DMS53 treated with DMSO at 0.1 percent for 48 hours (cell line): ENCODE data around the gene ANKRD16.
"Not testable (repeated sequence)": the region's sequence is repeated elsewhere in the genome, so short reads cannot be mapped to it uniquely, and the experiment has no call there.

Experiments used
- DNase-seq: peaks from one replicate; lab custom pipeline; 2025; ENCODE audit not compliant: unreplicated experiment; lab: John Stamatoyannopoulos, UW

ANKRD16 gene

DNA sequence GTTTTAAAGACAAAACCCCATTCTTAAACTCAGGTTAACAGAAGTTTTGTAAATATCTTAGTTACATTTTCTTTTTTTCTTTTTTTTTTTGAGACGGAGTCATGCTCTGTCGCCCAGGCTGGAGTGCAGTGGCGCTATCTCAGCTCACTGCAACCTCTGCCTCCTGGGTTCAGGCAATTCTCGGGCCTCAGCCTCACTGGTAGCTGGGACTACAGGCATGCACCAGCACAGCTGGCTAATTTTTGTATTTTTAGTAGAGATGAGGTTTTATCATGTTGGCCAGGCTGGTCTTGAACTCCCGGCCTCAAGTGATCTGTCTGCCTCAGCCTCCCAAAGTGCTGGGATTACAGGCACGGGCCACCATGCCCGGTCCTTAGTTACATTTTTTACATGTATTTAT, 12.7 kb downstream of the ANKRD16 start:
- not testable (repeated sequence) for DNase-seq

DNA sequence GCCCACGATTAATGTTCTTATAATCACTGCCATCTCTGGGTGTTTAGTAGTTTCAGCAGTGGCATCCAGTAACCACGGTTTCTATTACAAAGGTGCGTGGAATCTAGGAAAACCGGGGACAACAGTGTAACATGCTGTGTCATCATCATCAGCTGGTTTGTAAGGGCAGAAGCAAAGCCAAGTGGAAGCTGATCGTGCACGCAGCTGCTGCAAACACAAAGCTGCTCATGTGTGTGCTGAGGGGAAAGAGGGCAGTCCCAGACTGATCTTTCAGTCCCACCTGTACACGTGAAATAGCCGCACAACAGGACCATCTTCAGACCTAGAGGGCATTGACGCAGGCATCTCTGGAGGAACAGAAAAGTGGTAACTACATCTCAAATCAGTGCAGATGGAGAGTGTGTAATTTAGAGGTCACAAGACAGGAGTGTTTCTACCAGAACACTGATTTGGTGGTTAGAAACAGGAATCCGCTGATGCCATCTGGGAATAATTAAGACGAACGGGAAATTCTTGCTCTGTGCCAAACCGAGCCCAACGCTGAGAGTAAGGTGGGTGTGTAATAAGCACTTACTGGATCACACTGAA, 13.4 kb downstream of the ANKRD16 start:
- DNase-seq, result no peak

DNA sequence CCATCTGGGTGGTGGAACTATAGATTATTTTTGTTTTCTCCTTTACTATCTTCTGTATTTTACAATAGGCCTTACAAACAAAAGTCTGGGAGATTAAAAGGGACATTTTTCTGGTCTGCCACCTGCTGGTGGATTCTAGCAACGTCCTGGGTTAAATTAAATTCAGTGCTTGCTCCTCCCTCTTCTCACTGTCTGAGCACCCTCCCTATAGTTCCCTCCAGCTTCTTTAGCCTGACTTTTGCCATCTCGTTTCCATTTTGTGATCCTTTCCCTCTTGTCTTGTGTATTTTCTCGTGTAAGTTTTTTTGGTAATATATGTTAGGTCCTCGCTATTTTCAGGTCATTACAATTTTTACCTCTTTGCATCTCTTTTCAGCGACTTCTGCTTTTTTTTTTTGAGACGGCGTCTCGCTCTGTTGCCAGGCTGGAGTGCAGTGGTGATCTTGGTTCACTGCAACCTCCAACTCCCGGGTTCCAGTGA, 16.1 kb downstream of the ANKRD16 start:
- peak; percentile 69 for DNase-seq

DNA sequence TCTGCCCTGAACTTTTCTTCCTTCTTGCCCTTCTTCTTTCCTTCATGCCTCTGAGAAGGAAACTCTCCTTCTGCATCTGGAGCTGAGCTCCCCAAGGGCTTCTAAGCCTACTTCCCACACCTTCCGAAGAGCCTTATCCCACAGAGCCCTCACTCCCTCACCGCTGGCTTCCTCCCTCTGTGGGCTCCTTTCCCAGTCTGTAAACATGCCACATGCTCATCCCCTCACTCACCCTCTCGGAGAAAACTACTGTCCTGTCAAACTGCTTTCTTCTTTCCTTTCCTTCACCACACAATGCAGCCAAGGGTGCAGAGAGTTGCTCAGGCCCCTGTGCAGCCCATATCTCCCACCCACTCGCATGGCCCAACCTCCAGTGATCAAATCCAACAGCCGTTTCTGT, 18.1 kb downstream of the ANKRD16 start:
- DNase-seq, result no peak

DNA sequence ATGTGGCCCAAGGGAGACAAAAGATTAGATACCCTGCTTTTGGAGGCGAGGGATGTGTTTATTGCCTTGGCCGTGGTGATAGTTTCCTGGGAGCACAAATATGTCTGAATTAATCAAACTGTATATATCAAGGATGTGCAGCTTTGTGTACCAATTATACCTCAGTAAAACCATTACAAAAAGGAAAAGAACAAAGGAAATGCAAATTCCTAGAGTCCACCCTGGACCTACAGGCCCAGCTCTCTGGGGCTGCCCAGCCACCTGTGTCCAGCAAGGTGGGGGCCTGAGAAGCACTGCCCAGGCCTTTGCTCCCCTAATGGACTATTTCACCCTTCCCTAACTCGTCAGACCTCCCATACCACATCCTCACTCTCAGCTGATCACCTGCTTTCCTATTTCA, 20.5 kb downstream of the ANKRD16 start:
- DNase-seq, result no peak

DNA sequence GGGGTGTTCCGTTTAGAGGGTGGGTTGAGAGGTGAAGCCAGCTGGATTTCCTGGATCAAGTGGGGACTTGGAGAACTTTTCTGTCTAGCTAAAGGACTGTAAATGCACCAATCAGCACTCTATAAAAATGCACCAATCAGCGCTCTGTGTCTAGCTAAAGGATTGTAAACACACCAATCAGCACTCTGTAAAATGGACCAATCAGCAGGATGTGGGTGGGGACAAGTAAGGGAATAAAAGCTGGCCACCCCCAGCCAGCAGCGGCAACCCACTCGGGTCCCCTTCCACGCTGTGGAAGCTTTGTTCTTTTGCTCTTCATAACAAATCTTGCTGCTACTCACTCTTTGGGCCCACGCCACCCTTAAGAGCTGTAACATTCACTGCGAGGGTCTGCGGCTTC, 21.3 kb downstream of the ANKRD16 start:
- DNase-seq, result not testable (repeated sequence)

DNA sequence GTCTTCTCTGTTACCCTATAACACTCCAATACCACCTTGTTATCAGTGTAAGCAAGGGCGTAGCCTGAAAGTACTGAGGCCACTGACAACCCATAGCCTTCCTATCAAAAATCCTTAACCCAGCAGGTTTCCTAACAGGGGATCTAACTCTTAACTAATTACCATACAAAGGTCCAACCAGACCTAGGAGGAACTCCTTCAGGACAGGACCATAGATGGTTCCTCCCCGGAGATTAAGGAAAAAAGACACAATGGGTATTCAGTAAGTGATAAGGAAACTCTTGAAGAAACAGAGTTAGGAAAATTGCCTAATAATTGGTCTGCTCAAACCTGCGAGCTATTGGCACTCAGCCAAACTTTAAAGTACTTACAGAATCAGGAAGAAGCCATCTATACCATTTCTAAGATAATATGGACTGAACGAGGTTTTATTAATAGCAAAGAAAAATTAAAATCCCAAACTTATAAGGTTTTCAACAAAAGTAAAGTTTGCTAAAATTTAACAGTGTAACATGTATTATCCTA, 22.5 kb downstream of the ANKRD16 start:
- DNase-seq, result not testable (repeated sequence)

DNA sequence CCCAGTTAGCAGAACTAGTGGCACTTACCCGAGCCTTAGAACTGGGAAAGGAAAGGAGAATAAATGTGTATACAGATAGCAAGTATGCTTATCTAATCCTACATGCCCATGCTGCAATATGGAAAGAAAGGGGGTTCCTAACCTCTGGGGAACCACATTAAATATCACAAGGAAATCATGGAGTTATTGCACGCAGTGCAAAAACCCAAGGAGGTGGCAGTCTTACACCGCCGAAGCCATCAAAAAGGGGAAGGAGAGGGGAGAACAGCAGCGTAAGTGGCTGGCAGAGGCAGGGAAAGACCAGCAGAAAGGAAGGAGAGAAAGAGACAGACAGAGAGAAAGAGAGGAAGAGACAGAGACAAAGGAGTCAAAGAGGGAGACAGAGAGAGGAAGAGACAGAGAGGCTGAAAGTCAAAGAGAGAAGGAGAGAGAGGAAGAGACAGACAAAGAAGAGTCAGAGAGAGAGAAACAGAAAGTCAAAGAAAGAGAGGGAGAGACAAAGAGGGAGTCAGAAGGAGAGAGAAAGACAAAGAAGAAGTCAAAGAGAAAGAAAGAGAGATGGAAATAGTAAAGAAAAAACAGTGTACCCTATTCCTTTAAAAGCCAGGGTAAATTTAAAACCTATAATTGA, 23.1 kb downstream of the ANKRD16 start:
- not testable (repeated sequence) for DNase-seq

DNA sequence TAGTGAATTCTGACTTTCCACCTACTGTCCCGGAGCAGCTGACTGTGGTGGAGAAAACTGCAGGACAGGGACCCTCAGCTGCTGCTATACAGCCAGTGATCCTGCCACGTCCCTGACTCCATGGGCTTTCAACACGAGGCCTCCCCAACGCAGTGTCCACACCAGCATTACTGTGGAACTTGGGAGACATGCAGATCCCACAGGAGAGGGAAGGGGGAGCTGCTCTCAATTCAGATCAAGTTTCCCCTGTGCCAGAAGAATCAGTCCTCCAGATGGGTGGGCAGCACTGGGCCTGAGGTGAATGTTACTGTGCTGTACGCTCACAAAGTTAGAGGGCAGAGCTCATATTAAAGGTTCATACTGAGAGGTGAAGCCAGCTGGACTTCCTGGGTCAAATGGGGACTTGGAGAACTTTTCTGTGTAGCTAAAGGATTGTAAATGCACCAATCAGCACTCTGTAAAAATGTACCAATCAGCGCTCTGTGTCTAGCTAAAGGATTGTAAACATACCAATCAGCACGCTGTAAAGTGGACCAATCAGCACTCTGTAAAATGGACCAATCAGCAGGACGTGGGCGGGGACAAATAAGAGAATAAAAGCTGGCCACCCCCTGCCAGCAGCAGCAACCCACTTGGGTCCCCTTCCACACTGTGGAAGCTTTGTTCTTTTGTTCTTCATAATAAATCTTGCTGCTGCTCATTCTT, 26.6 kb downstream of the ANKRD16 start:
- DNase-seq, result not testable (repeated sequence)

DNA sequence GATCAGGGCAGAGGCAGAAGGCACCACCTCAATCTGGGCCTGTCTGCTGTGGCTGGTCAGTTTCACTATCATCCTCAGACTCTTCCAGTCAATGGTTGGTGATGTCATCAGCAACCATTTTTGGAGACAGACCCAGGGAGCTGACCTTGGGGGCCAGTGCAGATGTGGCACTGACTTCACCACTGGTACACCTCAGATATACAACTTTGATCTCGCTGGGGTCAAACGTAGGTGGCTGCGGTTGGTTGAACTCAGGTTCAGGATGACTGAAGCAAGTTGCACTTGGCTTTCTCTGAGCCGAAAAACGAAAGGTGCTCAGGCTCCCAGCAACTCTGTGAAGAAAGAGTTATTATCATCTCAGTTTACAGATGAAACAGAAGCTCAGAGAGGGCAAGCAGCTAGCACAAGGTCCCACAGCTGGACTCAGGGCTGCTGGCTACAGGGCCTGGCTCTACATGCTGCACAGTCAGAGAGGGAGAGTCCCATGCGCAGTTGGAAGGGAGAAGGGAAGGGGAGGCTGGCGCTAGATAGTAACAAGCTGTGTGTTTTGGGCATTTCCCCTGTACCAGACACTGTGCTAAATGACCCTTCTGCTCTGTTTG, 27.2 kb downstream of the ANKRD16 start:
- DNase-seq, result no peak

DNA sequence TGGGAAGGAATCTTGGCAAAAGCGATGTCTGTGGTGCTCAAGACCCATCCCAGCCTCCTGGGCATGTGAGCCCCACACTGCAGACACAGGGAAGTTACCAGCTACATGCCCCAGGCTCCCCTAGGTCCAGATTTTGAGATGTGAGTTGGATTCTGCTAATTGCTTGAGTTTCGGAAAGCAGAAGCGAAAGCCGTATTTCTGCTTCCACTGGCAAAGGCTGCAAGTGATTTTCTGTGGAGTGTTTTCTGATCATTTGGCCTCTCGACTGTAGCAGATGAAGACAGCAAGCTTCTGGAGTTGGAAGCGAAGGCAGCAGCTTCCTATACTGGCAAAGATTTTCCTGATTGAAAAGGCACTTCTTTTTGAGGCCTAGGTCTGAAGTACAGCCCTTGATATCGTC, 29.6 kb downstream of the ANKRD16 start:
- no peak for DNase-seq

DNA sequence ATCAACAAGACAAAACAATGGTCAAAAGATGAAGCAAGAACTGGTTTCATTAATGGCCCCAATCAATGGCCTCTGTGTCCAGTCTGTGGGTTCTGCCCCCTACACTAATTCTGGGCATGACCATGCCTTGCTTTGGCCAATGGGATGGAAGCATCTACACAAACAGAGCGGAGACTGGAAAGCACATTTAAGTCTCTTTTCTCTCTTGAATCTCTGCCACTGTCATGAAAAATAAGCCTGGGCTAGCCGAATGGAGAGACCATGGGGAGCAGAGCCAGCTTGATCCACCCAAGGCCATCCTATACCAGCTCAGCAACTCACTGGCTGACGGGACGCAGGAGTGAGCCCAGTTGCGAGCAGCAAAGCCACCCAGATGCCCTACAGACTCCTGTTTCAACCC, 30.9 kb downstream of the ANKRD16 start:
- DNase-seq, result no peak

DNA sequence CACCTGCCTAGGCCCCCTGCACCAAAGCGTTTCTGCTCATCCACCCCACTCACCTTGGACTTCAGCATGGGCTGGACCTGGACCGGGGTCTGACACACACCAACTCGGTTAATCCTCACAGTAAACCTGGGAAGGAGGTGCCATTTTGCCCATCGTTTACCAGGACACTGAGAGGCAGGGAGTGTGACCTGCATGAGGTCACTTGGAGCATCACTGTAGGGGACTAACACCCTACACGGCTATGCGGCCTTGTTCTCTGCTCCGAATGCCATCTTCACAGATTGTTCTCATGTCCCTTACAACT, 33.0 kb downstream of the ANKRD16 start:
- DNase-seq, result no peak

DNA sequence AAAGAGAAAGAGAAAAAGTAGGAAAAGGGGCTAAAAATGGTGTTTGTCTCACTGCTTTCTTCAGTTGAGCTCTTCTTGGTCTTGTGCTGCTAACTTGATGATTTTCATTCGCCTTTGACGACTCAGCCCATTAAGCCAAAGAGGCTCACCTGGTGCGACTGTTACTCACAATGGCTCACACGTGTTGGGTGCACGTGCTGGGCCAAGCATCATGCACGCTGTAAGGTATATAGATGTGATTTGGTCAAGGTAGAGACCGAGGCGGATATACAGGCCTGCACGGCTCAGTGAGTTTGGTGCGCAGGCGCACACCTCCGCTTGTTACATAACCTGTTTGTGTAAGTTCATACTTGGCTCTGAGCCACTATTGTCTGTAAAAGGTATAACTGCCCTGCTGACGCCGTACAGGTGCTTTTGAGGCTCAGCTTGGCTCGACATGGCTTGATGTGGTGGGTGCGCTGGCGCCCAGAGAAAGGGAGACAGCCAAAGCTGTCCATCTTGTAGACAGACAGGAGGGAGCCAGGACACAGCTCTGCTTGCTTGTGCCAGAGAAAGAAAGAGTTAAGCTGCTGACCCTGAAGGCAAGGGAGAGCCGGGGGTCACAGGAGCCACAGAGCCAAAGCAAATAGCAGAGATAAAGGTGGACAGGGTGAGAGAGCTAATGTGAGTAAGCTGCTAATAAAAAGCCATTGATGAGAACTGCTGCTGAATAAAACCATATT, 33.6 kb downstream of the ANKRD16 start:
- DNase-seq, result no peak

DNA sequence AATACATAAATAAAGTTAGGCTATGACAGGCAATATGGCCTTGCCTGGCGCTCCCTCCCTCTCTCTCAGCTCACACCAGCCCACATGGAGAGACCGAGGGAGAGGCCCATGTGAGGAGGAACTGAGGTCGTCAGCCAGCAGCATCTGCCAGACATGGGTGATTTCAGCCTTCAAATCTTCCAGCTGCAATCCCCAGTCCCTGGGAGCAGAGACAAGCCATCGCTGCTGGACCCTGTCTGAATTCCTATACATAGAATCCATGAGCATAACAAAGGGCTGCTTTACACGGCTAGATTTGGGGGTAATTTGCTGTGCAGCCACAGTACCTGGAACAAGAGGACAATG, 35.6 kb downstream of the ANKRD16 start:
- DNase-seq, result no peak

DNA sequence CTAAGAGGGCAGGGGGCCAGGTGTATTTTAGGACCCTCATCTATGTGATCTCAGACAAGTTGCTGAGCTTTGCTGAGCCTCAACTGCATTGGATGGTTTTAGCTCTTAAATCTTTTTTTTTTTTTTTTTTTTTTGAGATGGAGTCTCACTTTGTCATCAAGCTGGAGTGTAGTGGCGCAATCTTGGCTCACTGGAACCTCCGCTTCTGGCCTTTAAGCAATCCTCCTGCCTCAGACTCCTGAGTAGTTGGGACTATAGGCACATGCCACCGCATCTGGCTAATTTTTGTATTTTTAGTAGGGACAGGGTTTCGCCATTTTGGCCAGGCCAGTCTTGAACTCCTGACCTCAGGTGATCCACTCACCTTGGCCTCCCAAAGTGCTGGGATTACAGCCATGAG, 43.0 kb downstream of the ANKRD16 start:
- DNase-seq, result not testable (repeated sequence)

DNA sequence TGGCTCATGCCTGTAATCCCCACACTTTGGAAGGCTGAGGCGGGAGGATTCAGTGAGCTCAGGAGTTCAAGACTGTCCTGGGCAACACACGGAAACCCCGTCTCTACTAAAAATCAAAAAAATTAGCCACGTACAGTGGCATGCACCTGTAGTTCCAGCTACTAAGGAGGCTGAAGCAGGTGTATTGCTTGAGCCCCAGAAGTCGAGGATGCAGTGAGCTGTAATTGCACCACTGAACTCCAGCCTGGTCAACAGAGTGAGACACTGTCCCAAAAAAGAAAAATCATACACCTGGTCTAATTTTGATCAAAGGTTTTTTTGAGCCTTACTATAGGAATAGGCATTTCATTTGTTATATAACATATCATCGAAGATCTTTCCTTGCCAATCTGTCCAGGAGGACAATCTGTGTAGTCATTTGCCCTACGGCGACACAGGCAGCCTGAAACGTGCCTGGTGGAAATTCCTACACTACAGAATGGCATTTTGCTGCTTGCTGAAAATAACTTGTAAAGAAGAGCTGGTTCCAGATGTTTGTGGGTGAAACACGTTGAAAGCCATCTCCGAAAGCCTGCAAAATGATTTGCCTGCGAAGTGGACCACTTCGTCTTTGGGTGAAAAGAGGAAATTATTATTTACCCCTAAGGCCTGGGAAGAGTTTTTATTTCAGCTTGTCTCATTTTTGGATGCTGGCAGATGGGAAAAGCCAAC, 45.2 kb downstream of the ANKRD16 start:
- no peak for DNase-seq

DNA sequence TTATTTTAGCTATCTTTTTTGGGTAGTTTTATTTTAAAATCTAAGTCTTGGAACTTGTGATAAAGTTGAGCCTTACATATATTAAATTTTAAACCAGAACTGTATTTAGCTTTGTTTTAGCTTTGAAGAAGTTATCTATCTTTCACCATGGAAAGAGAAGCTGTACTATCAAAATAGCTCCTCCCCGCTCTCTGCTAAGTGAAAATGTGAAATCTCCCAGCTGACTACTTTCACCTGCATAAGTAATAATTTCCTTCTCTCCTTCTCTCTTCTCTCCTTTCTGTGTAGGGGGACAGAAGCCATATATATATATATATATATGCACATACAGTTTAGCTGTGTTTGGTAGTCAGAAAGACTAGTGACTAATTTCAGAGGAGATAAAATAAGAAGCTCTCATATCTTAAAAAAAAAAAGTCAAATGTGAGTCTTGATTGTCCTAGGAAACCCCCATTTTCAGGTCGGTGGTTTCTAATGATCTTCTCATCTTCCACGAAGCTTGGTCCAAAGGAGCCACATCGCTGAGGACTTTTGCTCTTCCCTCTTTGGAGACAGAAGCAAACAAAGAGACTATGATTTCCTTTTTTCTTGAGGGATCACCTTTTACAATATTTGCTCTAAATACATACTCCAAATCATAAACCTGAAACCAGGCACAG, 45.9 kb downstream of the ANKRD16 start:
- DNase-seq, result no peak

DNA sequence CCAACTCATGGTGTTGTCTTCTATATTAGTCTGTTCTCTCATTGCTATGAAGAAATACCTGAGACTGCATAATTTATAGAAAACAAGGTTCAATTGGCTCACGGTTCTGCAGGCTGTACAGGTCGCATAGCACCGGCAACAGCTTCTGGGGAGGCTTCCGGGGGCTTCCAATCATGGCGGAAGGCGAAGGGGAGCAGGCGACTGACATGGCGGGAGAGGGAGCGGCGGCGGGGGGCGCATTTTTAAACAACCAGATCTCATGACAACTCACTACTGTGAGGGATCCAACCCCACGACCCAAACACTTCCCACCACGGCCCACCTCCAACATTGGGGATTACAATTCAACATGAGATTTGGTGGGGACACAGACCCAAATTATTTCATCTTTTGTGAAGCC, 47.7 kb downstream of the ANKRD16 start:
- no peak for DNase-seq
